Fibroblast of skin of right quadriceps (primary cell): ENCODE results near the gene GVQW3.
A peak's percentile ranks its signal among the peaks of the same experiment; 100 is the strongest.
"Not testable (repeated sequence)": the region's sequence is repeated elsewhere in the genome, so short reads cannot be mapped to it uniquely, and the experiment has no call there.

ENCODE experiments used
- DNase-seq: peaks from one replicate; pipeline ENCODE4 v3.0.0-alpha.2; 2013

Gene GVQW3

DNA sequence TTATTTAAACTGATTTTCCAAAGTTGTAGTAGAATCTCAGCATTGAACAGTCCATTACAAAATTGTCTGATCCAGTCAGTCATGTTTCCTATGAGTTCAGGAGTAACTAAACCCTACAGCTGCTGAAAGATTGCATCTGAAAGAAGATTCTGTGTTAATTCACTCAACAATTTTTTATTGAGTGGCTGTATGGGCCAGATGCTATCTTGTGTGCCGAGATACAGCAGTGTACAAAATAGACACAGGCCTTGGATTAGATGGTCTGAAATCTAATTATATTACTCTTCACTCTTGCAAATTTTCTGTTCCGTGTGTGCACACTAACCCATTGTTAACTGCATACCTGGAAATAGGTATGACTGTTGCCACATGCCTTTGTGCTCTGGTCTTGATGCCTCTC is 7.3 kb downstream of the GVQW3 start:
- DNase-seq: no peak

DNA sequence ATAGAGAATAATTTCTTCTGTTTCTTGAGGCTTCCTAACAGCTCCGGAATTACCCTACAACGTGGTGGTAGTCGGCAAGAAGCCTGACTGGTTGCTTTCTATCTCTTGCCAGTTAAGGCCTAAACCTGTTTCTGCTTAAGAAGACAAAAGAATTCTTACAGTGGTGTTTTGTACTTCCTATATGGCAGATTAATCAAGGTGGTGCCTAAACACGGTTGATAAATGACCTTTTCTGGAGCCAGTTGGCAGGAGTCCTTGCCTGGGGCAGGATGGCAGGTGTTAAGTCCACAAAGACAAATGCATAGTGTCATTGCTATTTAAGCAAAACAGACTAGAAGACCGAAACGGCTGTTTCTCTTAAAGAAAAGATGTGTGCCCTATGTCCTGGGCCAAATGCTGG is 9.9 kb downstream of the GVQW3 start:
- DNase-seq: no peak

DNA sequence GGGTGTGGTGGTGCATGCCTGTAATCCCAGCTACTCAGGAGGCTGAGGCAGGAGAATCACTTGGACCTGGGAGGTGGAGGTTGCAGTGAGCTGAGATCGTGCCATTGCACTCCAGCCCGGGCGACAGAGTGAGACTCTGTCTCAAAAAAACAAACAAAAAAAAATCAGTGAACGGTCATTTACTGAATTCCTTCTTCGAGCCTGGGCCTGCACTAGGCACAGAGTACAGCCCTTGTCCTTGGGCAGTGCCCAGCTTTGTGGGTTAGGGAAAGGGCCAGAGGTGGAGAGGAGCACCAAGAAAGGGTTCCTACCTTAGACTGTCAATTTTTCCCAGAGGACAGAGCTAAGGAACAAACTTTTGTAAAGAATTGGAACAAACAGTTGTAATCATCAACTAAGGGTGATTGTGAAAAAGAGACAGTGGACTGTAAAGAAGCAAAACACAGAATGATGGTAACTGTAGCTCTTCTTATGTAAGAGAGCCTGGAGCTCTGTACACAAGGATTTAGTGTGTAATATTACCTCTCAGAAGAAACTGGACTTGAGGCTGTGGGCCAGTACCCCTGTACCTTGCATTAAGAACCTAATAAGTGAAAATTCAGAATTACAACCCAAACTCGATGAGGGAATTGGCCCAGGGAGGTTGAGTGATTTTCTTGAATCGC is 10.8 kb downstream of the GVQW3 start:
- DNase-seq: no peak

DNA sequence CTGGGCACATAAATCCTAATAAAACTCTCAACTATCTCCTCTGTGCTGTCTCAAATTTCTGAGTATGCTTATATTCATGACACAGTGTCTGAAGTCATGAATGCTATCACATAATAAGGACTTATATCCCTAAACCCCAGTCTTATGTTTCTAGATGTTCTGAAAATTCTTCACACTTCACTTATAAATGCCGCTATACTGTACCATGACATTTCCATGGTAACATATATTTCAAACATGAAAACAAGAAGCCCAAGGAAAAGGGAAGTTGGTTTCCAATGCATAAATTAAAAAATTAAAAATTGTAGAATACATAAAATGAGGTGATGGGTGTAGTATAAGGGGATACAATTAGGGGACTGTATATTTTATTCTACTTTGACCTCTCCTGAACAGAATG is 11.7 kb downstream of the GVQW3 start:
- no peak for DNase-seq

DNA sequence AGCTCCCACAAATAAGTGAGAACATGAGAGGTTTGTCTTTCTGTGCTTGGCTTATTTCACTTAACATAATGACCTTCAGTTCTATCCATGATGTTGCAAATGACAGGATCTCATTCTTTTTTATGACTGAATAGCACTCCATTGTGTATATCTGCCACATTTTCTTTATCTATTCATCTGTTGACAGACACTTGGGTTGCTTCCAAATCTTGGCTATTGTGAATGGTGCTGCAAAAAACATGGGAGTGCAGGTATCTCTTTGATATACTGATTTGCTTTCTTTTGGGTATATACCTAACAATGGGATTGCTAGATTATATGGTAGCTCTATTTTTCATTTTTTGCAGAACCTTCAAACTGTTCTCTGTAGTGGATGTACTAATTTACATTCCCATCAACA is 13.3 kb downstream of the GVQW3 start:
- DNase-seq: no peak

DNA sequence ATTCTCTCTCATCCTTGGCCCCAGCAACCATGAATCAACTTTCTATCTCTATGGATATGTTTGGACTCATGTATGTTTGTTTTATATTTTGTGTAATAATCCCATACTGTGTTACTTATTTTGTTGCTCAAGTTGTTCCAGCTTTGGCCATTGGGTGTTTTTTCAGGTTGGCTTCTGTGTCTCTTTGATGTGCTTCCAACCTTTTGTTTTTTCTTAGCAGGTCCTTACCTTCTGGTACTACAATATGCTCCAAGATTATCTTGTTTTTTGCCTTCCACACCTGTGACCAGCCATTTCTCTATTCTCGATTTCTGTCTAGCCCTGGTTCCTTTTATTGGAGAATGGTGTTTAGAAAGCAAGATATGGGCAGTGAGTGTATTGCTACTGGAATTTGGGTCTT is 14.2 kb downstream of the GVQW3 start:
- no peak for DNase-seq

DNA sequence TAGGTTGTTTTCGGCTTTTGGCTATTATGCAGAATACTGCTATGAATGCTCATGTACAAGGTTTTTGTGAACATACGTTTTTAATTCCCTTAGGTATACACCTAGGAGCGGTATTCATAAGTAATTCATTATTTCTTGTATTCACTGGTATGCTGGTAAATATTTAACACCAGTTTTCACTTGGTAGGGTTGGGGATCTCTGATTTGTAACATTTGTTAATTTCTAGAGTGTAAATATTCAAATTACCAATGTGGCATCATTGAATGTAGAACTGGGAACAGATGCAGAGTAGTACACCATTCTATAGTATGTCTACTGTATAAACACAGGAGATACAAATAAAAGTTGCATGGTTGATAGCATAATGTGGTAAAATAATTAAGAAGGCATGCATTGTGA is 16.3 kb downstream of the GVQW3 start:
- DNase-seq: no peak

DNA sequence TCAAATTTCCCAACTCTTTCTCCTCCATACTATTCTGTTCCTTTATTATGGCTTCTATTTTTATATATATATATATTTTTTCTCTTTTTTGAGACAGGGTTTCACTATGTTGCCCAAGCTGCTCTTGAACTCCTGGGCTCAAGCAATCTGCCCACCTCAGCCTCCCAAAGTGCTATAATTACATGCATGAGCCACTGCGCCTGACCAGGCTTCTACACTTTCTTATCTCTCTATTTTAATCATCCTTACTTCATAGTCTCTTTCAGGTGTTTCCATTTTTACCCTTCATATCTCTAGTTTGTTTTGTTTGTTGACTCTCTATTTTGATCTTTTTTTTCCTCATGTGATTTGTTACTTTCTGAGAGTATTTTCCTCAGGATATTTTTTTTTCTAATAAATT is 19.8 kb downstream of the GVQW3 start:
- no peak for DNase-seq

DNA sequence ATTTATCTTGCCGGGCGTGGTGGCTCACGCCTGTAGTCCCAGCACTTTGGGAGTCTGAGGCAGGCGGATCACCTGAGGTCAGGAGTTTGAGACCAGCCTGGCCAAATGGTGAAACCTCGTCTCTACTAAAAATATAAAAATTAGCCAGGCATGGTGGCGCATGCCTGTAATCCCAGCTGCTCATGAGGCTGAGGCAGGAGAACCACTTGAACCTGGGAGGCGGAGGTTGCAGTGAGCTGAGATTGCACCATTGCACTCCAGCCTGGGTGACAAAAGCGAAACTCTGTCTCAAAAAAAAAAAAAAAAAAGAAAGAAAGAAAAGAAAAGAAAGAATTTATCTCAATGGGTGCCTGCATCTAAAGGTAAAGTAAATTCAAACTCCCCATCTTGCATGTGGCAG is 20.4 kb downstream of the GVQW3 start:
- not testable (repeated sequence) for DNase-seq

DNA sequence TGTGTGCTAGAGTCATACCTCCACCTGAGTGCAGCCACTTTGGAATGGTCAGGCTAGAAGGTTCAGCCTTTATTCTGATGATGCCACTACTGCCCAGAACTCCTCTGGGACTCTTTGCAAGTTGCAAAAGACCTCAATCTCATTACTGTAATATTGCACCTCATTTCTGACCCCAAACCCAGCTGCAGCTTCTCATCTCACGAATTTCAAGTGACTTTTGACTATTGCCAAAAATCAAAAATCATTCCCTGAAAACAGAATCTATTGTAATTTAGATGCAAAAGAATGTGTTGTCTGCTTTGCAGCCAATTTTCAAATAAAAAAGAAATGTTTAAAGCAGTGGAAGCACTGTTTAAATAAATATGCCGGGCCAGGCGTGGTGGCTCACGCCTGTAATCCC is 25.2 kb downstream of the GVQW3 start:
- DNase-seq: no peak

DNA sequence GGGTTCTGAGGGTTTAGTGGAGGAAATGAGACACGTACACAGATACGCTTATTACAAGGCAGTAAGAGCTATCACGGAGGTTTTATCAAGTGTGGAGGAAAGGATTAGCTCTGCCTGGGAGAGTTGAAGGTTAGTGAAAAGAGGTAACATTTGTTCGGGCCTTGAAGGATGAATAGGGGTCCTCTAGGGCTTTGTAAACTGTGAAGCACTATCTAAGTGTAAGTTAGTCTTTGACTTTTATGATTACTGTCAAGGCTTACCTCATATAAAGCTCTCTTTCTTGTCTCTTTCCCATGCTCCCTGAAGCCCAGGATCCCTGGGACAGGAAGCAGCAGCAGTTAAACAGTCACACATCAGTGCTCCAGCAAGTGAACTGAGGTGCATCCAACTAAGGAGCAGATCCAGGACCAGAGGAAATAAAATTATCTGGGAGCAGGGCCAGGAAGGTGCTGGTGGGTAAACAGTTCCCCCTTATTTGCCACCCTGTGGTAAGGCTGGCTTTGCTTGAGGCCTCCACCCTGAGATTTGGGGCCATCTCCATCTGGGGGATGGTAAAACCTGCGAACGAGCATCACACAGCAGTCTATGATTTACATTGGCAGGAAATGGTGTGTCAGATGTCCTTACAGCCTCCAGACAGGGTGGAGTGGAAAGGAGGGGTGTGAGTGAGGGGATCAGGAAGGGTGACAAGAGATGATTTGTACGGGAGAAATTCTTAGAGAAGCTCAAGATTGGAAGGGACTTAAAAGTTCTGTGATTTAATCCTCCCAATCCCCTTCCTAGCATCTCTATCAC is 27.2 kb downstream of the GVQW3 start:
- no peak for DNase-seq

DNA sequence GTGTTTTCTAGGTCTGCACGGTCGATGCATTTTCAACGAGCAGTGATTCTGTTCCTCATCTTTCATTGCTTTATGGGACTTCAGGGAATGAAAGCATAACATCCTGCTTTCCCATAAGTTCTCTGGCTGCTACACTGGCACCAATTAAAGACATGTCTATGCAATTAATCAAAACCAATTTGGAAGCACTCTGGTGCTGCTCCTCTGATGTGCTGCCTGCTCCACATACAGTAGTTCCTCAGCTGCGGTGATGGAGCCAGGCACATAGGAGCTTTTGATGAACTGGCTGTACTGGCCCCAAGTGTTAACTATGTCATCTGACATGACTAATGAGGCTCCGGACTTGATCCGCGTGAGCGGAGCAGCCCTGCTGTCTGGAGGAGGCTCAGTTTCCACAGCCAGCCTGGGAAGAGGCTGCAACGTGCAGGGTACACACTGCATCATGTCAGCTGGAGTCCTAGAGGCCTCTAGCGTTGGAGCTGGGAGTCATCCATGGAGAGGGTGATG is 29.8 kb downstream of the GVQW3 start:
- no peak for DNase-seq

DNA sequence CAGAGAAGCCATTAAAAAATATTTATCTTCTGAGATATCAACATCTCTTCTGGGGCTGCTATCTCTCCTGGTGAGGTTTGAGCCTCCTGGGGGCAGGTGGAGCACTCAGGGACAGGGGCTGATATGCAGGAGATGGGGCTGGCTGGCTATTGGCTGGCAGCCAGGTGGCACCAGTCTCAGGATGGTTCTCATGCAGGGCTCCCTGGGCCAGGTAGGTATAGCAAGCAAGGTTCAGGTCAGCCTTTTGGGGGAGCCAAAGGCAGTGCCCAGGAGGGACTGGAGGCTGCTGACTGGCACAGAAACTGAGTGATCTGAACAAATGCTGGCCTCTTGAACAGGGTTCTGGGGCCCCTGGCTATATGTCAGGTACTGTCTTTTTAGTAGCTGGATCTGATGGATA is 34.0 kb downstream of the GVQW3 start:
- DNase-seq: no peak

DNA sequence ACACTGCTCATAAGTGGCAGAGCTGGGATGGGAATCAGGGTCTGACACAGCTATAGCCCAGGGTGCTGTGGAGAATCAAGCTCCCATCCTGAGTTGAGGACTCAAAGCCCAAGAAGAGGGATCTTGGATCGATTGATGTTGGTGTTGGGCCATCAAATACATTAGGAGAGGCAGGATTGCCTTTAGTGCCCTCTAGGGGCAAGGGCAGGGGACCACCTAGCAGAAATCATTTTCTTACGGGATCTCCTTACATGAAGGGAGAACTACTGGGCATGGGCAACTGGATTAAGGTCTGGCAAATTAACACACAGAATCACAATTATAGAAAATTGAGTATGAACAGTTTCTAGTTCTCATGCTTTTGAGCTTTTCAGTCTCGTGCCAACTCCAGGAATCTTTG is 38.8 kb downstream of the GVQW3 start:
- DNase-seq: no peak

DNA sequence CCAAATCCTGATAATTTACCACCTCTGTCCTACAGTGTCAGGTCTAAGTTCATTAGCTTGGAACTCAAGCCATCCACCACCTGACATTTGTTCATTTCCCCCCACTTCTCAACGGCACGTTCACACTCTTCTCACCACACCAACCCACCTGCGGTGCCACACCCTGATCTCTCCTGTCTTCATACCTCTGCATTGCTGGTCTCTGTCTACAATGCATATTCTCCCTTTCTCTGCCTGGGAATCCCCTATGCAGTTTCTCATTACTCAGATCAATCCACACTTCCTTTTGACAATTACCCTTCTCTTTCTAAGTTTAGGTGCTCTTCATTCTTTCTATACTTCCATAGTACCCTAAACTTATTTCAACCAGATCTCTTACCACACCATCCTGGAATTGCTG is 43.3 kb downstream of the GVQW3 start:
- DNase-seq: no peak

DNA sequence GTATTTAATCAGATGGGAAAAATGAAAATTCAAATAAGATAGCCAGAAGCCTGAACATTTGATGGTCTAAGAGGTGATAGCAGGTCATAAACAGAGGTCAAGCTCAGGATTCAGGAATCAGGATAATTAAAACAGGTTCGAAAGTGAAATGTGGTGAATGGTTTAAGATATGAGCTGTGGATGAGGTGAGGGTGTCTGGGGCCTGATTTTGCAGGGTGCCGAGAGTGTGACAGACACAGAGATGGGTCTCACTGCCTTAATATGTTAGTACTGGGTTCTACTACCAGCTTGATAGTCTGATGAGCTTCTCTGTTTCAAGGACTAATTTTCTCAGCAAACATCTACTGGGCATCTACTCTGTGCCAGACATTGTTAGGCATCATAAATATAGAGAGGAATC is 43.8 kb downstream of the GVQW3 start:
- no peak for DNase-seq

DNA sequence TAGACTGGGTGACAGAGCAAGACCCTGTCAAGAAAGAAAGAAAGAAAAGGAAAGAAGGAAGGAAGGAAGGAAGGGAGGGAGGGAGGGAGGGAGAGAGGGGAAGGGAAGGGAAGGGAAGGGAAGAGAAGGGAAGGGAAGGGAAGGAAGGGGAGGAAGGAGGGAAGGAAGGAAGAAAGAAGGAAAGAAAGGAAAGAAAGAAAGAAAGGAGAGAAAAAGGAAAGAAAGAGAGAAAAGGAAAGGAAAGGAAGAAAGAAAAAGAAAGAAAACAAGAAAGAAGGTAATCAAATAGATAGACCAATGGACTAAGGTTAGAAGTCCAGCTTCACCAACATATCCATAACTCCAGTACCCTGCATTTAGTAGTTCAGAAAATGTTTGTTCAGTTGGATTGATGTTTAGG is 45.5 kb downstream of the GVQW3 start:
- no peak for DNase-seq

DNA sequence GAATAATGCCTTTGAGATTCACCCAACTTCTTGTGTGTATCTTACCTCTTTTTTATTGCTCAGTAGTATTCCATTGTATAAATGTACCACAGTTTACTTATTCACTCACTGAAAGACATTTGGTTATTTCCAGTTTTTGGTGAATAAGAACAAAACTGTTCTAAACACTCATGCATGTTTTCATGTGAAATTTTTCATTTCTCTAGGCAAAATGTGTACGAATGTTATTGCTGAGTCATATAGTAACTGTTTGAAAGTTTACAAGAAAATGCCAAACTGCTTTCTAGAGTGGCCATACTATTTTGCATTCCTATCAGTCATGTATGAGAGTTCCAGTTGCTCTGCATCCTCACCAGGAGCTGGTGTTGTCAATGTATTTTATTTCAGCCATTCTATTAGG is 54.9 kb downstream of the GVQW3 start:
- DNase-seq: no peak

DNA sequence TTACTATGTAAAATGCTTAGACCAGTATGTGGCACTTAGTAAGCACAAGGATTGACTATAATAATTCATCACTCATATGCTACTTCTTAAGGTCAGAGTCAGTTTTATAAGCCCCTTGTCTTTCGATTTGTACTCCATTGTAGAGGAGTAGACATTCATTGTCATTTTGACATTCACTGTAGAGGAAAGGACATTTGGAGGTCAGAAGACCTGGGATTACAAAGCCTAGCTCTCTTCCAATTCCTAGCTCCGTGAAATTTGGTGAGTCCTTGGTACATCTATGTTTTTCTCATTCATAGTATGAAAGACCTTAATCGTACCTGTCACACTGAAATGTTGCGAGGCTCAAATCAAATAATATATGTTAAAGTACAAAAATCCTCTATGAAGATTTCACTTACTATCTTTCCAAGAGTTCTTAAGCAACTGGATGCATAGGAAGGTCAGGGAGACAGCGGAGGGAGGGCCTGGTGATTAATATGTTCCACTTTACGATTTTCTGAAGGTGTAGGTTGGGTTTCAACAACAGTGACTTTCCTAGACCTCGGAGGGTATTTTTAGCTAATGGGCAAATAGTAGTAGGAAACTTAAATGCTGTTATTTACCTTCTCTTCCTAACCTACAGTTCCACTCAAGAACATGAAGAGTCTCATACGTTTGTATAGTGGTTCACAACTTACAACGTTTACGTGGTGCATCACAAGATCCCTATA is 62.3 kb downstream of the GVQW3 start:
- no peak for DNase-seq

DNA sequence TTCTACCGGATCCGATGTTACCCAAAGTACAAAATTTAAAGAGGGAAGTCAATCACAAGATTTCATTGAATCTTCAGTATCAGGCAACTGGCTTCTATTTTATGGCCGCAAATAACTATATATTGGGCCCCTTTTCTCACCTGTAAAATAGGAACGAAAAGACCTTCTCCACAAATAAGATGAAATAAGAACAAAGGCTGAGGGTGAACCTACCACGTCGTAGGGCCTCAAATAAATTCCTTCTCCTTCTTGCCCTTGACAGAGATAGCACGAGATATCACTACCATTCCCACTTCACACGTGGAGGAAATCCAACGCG is 62.9 kb downstream of the GVQW3 start:
- DNase-seq: no peak

DNA sequence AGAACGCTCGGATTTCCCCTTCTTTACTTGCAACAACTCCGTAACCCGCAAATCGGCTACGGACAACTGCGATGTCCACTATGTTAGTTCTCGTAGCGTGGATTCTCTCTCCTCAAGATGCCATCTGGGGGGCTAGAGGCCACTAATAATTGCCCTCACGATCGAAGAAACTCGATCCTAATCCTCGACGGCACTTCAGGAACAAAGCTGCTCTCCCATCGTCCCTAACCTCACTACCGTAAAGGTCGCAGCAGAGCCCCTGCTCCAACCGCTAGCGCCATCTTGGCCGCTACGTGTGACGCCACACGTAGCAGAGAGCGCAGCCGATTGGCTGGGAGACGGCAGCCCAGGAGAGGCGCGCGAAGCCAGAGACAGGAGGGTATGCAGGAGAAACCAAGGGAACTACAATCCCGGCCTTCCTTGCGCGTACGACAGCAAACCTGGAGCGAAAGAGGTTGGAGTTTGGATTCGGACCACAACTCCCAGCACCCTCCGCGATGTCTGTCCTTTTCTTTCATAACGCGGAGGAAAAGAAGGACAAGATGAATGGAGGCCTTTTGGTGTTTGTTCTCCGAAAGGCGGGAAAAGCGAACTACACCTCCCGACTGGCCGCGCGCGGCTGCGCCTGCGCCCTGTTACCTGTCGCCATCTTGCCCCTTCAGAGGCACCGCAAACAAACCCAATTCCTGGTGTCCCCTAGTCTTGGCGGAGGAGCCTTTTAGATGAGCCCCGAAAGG is 63.4 kb downstream of the GVQW3 start, which contains the start of gene EMSY:
Gene EMSY (plus strand): TSS at position 635 of the 737 bp plus-strand sequence. CDS start 1,921 bp downstream, outside the sequence.
- DNase-seq: peak; percentile 100

DNA sequence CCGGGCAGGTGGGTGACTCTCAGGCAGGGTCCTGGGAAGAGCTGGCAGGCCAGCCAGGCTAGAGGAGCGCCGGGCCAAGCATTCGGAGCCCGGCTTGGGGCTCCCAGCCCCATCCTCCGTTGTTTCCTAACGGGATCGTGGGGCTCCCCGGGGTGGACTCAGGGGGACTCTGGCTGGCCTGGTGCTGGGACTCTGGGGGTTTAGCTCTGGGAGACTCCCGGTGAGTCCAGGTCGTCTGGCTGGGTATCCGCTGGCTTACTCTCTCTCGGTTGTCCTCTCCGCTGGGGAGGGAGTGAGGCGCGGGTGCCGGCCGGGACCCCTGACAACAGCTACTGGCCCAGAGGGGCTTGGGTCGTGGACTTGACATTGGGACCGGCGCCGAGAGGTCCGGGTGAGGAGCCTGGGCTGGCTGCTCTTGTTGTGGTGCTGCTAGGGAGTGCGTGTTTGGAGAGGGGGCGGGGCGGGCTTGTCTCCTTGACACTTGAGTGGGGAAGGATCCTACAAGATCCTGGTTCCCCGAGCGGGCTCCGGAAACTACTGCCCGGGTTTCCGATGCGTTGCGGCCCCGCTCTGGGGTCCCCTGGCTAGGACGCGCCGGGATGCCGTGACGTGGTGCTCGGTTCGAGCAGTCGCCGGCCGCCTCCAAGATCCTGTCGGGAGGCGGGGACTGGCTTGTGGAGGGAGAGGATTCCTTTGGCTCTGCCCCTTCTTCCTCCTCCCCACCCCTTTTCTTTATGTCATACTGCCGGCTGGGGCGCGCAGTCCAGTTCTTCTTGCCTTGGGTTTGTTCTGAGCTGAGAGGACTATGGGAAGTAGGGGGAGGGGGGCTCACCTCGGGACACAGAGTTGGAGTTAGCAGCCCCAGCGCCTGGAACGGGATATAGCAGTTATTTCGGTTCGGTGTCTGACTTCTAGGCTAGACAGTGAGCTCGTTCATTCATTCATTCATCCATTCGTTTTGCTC is 64.3 kb downstream of the GVQW3 start:
- DNase-seq: peak; percentile 92
